Type B pancreatic cell (in vitro differentiated cells): ENCODE measurements around the gene MKRN2. TPM values are rescaled to one million over a fixed set of nuclear protein-coding genes. Genes with fewer than 3 reads are reported as not detected.

Experiments used
- DNase-seq: peaks from one replicate; pipeline ENCODE4 v3.0.0; 2021; ENCODE audit warnings: mixed read lengths; ENCODE audit not compliant: unreplicated experiment; ENCODE audit errors: extremely low spot score
- H3K27ac Mint-ChIP-seq: 2 replicates; pipeline ENCODE4 v1.8.0; 2021; ENCODE audit warnings: mild to moderate bottlenecking, mixed read lengths
- H3K27me3 Mint-ChIP-seq: 2 replicates; pipeline ENCODE4 v1.8.0; 2021; ENCODE audit warnings: mixed read lengths
- H3K36me3 Mint-ChIP-seq: 2 replicates; pipeline ENCODE4 v1.8.0; 2021; ENCODE audit warnings: mixed read lengths
- H3K4me1 Mint-ChIP-seq: one replicate; pipeline ENCODE4 v1.8.0; 2021; ENCODE audit warnings: mixed read lengths; ENCODE audit not compliant: unreplicated experiment
- H3K4me3 Mint-ChIP-seq: 2 replicates; pipeline ENCODE4 v1.8.0; 2021; ENCODE audit warnings: mild to moderate bottlenecking, mixed read lengths
- H3K9me3 Mint-ChIP-seq: 2 replicates; pipeline ENCODE4 v1.8.0; 2021; ENCODE audit warnings: mixed read lengths
- CTCF ChIP-seq: fragments of 200-600 bp; sonication (generic); conservative IDR thresholded peaks from 2 replicates; pipeline ENCODE4 v1.5.0; 2021; ENCODE audit warnings: antibody characterized with exemption, mild to moderate bottlenecking
- total RNA-seq: library from RNA; stranded (reverse); gene quantifications from 2 replicates; pipeline ENCODE4 v1.2.1, GENCODE V29; 2021; ENCODE audit warnings: low replicate concordance

Gene MKRN2
- total RNA-seq, 1 donor from 2014 or later = 28.6 TPM

- Mint-ChIP-seq H3K36me3 (peaks cover 27% of the 10 kb centered on the region), H3K4me3 (no peak overlapping the region), H3K27ac (no peak overlapping the region), H3K27me3 (no peaks in the 10 kb centered on the region), H3K4me1 (no peaks in the 10 kb centered on the region), H3K9me3 (no peaks in the 10 kb centered on the region)
- no peak for DNase-seq
- no peak for TF ChIP-seq CTCF
Measured at GRCh38 chr3:12583280-12583679, 26.4 kb downstream of the MKRN2 start.

GRCh38 chr3:12584083-12584482, 27.2 kb downstream of the MKRN2 start:
- H3K27ac Mint-ChIP-seq = peak overlapping the region; percentile 58

GRCh38 chr3:12585181-12585580, 28.3 kb downstream of the MKRN2 start:
- H3K4me3 Mint-ChIP-seq = no peak overlapping the region
- H3K36me3 Mint-ChIP-seq = peaks cover 25% of the 10 kb centered on the region
- no peaks in the 10 kb centered on the region for H3K9me3 Mint-ChIP-seq
- H3K27me3 Mint-ChIP-seq = no peaks in the 10 kb centered on the region
- H3K4me1 Mint-ChIP-seq = no peaks in the 10 kb centered on the region
- no peak for DNase-seq
- peak overlapping the region; percentile 58 for H3K27ac Mint-ChIP-seq
- no peak for TF ChIP-seq CTCF

More at GRCh38 chr3:12584083-12584482, 27.2 kb downstream of the MKRN2 start:
- Mint-ChIP-seq H3K9me3 (no peaks in the 10 kb centered on the region), H3K4me3 (no peak overlapping the region), H3K27me3 (no peaks in the 10 kb centered on the region), H3K4me1 (no peaks in the 10 kb centered on the region), H3K36me3 (peaks cover 29% of the 10 kb centered on the region)
- no peak for TF ChIP-seq CTCF
- DNase-seq = no peak

GRCh38 chr3:12585970-12586369, 29.1 kb downstream of the MKRN2 start:
- H3K9me3 Mint-ChIP-seq = no peaks in the 10 kb centered on the region
- peaks cover 26% of the 10 kb centered on the region for H3K36me3 Mint-ChIP-seq
- no peaks in the 10 kb centered on the region for H3K27me3 Mint-ChIP-seq
- H3K27ac Mint-ChIP-seq = peak overlapping the region; percentile 58
- TF ChIP-seq CTCF = no peak
- no peak for DNase-seq
- no peaks in the 10 kb centered on the region for H3K4me1 Mint-ChIP-seq
- no peak overlapping the region for H3K4me3 Mint-ChIP-seq

GRCh38 chr3:12586403-12586802, 29.5 kb downstream of the MKRN2 start:
- no peaks in the 10 kb centered on the region for H3K27me3 Mint-ChIP-seq
- no peak overlapping the region for H3K4me3 Mint-ChIP-seq
- no peak overlapping the region for H3K27ac Mint-ChIP-seq
- DNase-seq = no peak
- H3K36me3 Mint-ChIP-seq = peaks cover 24% of the 10 kb centered on the region
- no peak for TF ChIP-seq CTCF
- no peaks in the 10 kb centered on the region for H3K9me3 Mint-ChIP-seq
- no peaks in the 10 kb centered on the region for H3K4me1 Mint-ChIP-seq
